MM.1S (cell line): ENCODE data around the gene TBL1XR1.

Experiments used
- CTCF ChIP-seq: fragments of 300-600 bp; sonication (generic); IDR thresholded peaks from 2 replicates; pipeline ENCODE4 v1.5.1; 2016; ENCODE audit warnings: antibody characterized with exemption, low read length, mixed read lengths
- EZH2 ChIP-seq: fragments of 300-600 bp; sonication (generic); optimal IDR thresholded peaks from 2 replicates; pipeline ENCODE3; 2017; ENCODE audit warnings: low read depth, mild to moderate bottlenecking, antibody characterized with exemption, low read length, mixed read lengths
- EZH2phosphoT487 ChIP-seq: fragments of 300-600 bp; sonication (generic); IDR thresholded peaks from 2 replicates; pipeline ENCODE4 v1.6.1; 2018; ENCODE audit warnings: antibody characterized with exemption, low read length

DNA sequence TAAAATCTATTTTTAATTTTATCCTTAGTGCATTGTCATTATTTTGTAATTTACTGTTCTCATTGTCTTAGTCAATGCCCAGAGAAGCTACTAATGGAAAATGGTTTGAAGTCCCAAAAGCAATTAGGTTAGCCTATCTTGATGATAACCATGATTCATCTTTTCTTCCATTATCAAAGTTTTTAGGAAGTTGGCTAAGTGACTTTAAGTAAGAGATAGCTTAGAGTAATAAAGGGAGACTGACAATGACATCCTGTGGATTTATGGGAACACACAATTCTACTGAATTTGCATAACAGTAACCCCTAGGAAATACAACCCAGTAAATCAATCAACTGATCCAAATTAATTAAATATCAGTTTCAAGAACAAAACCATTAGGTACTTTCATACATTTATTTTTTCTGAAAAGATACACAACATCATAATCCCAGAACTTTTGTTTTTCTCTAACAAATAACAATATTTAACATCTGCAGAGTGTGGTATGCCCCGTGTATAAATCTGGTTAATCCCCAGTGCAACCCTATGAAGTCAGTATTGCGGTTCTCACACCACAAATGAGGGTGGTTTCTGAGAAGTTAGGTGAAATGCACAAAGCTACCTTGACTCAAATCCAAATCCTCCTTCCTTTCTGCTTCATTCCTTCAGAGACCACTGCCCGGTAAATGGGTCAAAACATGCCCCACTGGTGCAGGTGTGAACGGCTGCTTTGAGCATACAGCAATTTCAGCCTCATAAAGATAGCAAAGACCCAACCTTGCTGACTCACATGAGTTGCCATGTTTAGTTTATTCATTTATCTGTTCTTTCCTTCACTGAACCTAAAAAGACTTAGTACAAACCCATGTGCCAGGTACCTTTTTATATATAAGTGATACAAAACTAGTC is 202.1 kb downstream of the TBL1XR1 start:
- TF ChIP-seq EZH2 (no peak), CTCF (no peak), EZH2phosphoT487 (no peak)
